Upper lobe of left lung (tissue), 6 donors: ENCODE data around the gene SERPINB6. TPM values are rescaled to one million over a fixed set of nuclear protein-coding genes. Genes with fewer than 3 reads are reported as not detected.
"Not testable (repeated sequence)": the region's sequence is repeated elsewhere in the genome, so short reads cannot be mapped to it uniquely, and the experiment has no call there.

Source experiments
- ATAC-seq, 2 donors: fragments of 200-7000 bp; cut with Tn5 transposase; one replicate each; pipeline ENCODE4 v1.9.1; 2022; ENCODE audit warnings: mild to moderate bottlenecking in 2 of 2, moderate library complexity in 2 of 2; ENCODE audit not compliant: low FRiP score in 2 of 2
- DNase-seq, 2 donors: peaks; one replicate each; pipeline ENCODE4 v3.0.0-alpha.2; 2019 to 2020
- H3K27ac ChIP-seq, 4 donors: fragments of 200-600 bp; sonication (generic); one replicate each; pipeline ENCODE4 v1.5.1; 2016 to 2019
- H3K27me3 ChIP-seq, 4 donors: fragments of 200-600 bp; sonication (generic); one replicate each; pipeline ENCODE4 v1.5.1; 2017 to 2019
- H3K36me3 ChIP-seq, 4 donors: fragments of 200-600 bp; sonication (generic); one replicate each; pipeline ENCODE4 v1.5.1; 2016 to 2019
- H3K4me1 ChIP-seq, 4 donors: fragments of 200-600 bp; sonication (generic); one replicate each; pipeline ENCODE4 v1.5.1; 2018 to 2019
- H3K4me3 ChIP-seq, 4 donors: fragments of 200-600 bp; sonication (generic); one replicate each; pipeline ENCODE4 v1.5.1; 2017 to 2019; ENCODE audit warnings: mild to moderate bottlenecking in 2 of 4, moderate library complexity in 1 of 4
- H3K9me3 ChIP-seq, 4 donors: fragments of 200-600 bp; sonication (generic); one replicate each; pipeline ENCODE4 v1.5.1; 2018 to 2019
- EP300 ChIP-seq, 4 donors: sonication (generic); formaldehyde crosslinking; IDR thresholded peaks; one replicate each; pipeline ENCODE4 v1.5.1; 2017; ENCODE audit warnings: antibody characterized with exemption in 4 of 4, control low read depth in 2 of 4
- POLR2A ChIP-seq, 4 donors: fragments of 450-650 bp; IDR thresholded peaks; one replicate each; pipeline ENCODE4 v1.5.1; 2016 to 2017; ENCODE audit warnings: antibody characterized with exemption in 4 of 4, mild to moderate bottlenecking in 2 of 4
- POLR2AphosphoS5 ChIP-seq, 2 donors: sonication (generic); formaldehyde crosslinking; IDR thresholded peaks; one replicate each; pipeline ENCODE4 v1.5.1; 2017; ENCODE audit warnings: antibody characterized with exemption in 2 of 2
- WGBS, 2 donors: methylation state at CpG; one replicate each; pipeline ENCODE4 v1.1.5; 2017 to 2018; 5-methylcytosine and 5-hydroxymethylcytosine counted together
- total RNA-seq, 6 donors: library from RNA; depleted of rRNA in 4 of 6; stranded (reverse); fragments of >200 nt in 4 of 6; gene quantifications; one replicate each; pipeline versions ENCODE4 v1.1.0 to v1.2.1, GENCODE V29; 2016 to 2021
- TF ChIP-seq, protein P1 (sequence below), 6 experiments: fragments of 450-650 bp in 4 of 6; fragments of 200-600 bp in 2 of 6; sonication (generic) in 2 of 6; IDR thresholded peaks; one replicate each; pipeline ENCODE4 v1.5.1; 2016 to 2019; ENCODE audit warnings: antibody characterized with exemption in 6 of 6
- donor health status: DM: no; HTN: no; CAD: no; lungs with moderate emphysema.
- donor health status: DM: no; HTN: yes; CAD: no; lungs with severe emphysema.

SERPINB6 gene
- total RNA-seq, 6 donors from 2014 or later = 133 to 181 (median 150) TPM

DNA sequence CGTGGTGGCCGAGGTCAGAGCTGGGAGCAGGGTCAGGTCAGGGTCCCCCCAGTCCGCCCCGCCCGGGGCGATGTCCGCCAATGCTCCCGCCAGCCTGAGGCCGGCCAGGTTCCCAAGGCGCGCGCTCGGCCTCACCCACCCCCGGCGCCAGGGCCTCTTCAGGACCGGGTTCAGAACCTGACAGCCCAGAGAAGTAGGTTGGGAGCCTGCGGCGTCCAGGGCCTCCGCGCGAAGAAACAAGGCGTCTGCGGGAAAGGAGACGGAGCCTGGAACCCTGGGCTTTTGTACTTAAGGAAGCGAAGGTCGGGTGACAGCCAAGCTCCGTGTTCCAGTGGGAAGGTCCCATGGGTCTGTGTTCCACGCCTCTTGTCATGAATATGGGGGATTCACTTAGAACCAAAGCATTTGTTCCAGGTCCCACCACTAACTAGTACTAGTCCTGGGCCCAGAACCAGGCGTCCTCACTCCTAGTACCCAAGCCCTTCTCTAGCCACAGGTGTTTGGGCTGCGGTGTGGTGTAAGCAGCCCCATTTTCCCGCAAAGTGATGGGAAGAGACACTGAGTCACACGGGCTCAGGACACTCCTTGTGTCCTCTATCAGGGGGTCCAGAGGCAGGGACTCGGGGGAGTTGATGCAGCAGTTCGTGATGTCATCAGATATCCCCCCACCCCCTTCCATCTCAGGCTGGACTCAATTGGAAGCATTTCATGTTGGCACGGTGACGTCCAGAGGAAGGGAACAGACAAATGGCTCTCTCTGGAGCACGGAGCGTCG lies 67.8 kb downstream of the SERPINB6 start:
- peak overlapping the region; percentile 84 to 98 (median 94) for H3K27ac ChIP-seq
- WGBS, 2 donors = 41% methylated on average over 15 of the region's 39 CpGs; no CpG with 5 or more reads in 1 of the 2 donors
- H3K9me3 ChIP-seq, DNase-seq, H3K27me3 ChIP-seq: not testable (repeated sequence)
- H3K36me3 ChIP-seq = peaks cover 0 to 14% (median 5%) of the 10 kb centered on the region in 4 donors
- H3K4me1 ChIP-seq = peaks cover 16 to 30% (median 27%) of the 10 kb centered on the region in 4 donors
- peak overlapping the region; percentile 73 to 89 (median 76) for H3K4me3 ChIP-seq
- TF ChIP-seq, protein P1, sequence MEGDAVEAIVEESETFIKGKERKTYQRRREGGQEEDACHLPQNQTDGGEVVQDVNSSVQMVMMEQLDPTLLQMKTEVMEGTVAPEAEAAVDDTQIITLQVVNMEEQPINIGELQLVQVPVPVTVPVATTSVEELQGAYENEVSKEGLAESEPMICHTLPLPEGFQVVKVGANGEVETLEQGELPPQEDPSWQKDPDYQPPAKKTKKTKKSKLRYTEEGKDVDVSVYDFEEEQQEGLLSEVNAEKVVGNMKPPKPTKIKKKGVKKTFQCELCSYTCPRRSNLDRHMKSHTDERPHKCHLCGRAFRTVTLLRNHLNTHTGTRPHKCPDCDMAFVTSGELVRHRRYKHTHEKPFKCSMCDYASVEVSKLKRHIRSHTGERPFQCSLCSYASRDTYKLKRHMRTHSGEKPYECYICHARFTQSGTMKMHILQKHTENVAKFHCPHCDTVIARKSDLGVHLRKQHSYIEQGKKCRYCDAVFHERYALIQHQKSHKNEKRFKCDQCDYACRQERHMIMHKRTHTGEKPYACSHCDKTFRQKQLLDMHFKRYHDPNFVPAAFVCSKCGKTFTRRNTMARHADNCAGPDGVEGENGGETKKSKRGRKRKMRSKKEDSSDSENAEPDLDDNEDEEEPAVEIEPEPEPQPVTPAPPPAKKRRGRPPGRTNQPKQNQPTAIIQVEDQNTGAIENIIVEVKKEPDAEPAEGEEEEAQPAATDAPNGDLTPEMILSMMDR (IDR thresholded peaks at IDR 0.05) = peak in 2 of 6 experiments; percentile 2 to 10
- peak; percentile 80 to 84 for ATAC-seq

DNA sequence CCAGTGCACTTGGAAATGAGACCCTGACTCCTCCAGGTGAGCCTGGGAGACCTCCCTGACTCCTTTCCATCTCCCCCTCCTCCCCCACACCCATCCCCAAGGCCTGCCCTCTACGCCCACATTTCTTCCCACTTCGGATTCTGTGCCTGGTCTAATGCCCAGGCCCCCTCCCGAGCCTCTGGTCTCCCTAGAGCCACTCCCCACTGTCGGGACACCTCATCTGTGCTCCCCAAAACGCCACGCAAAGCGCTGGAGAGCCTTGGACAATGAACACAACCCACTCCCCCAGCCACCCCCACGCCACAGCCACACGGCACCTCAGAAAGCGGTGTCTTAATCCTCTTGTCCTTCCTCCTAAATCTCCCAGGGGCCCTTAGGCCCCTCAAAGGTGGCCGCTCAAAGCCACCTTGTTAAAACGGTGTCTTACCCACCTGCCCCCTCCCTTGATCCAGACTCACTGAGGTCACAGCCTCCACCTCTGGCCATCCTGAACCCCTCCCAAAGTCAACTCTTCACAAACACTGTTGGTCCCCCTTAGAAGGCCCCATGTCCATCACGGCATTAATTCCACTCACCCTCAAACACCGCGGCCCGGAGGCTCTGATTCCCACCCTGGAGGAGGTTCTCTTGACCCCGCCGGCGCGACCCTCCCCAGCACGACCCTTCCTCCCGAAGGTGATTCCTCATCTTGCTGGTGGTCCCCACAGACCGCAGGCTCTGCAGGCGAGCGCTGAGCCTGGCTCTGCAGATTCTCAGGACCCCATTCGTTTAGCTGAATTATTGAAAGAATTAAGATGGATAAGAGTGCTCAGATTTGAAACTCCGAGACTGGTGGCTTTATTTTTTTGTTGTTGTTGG lies 69.5 kb downstream of the SERPINB6 start:
- DNase-seq = peak in 1 of 2 donors; percentile 56
- H3K36me3 ChIP-seq = peaks cover 0 to 22% (median 7%) of the 10 kb centered on the region in 4 donors
- not testable (repeated sequence) for H3K9me3 ChIP-seq, H3K27me3 ChIP-seq, ATAC-seq
- peaks cover 25 to 39% (median 33%) of the 10 kb centered on the region in 4 donors for H3K4me1 ChIP-seq
- H3K27ac ChIP-seq = peak overlapping the region; percentile 84 to 98 (median 94)
- WGBS, 2 donors = 43 to 44% methylated on average over 27 of the region's 27 CpGs
- H3K4me3 ChIP-seq = peak overlapping the region; percentile 73 to 89 (median 76)

DNA sequence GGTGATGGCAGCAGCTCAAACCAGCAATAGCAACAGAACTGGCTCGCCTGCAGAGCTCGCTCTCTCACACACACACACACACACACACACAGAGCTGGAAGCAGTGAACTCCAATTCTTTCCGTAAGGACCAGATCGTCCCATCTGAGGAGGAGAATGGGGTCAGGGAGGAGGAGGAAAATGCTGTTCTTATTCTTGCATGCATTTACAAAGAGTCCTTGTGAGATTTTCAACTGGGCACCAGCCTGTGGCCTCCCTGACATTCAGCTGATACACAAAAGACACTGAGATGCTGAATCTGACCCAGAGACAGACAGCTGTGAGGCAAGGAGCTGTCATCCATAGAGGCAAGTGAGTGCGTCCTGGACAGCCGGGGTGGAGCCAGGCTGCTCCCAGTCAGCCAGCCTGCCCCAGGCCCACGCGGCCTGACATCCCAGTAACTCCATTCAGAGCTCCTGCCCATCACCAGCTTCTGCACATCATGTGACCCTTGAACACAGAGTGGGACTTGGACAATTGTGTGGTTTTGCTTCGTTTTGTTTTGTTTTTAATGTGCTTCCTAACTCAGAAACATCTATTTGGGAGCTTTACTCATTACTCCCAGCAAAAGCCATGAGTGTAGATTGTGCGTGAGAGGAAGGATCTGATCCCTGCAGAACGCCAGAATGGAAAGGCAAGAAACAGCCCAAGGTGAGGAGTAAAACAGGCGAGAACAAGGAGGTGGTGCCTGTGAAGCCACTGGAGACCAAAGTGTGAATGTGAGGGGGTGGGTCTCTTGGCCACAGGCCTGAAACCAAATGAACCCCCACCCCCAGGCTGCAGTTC lies 70.3 kb downstream of the SERPINB6 start:
- H3K9me3 ChIP-seq = no peaks in the 10 kb centered on the region
- DNase-seq (no peak), ATAC-seq (no peak)
- peak overlapping the region in 3 of 4 donors; percentile 73 to 77 (median 74) for H3K4me3 ChIP-seq
- H3K27me3 ChIP-seq = peaks cover 0 to 3% (median 0%) of the 10 kb centered on the region in 4 donors
- TF ChIP-seq EP300 (IDR thresholded peaks at IDR 0.05) = no peak
- TF ChIP-seq, protein P1 (IDR thresholded peaks at IDR 0.05) = no peak
- no peak for TF ChIP-seq POLR2AphosphoS5 (IDR thresholded peaks at IDR 0.05)
- TF ChIP-seq POLR2A (IDR thresholded peaks at IDR 0.05) = no peak
- WGBS, 2 donors = 55 to 67% methylated on average over 11 to 12 of the region's 12 CpGs
- peak overlapping the region; percentile 84 to 98 (median 94) for H3K27ac ChIP-seq
- peaks cover 0 to 26% (median 9%) of the 10 kb centered on the region in 4 donors for H3K36me3 ChIP-seq
- peaks cover 25 to 39% (median 33%) of the 10 kb centered on the region in 4 donors for H3K4me1 ChIP-seq

DNA sequence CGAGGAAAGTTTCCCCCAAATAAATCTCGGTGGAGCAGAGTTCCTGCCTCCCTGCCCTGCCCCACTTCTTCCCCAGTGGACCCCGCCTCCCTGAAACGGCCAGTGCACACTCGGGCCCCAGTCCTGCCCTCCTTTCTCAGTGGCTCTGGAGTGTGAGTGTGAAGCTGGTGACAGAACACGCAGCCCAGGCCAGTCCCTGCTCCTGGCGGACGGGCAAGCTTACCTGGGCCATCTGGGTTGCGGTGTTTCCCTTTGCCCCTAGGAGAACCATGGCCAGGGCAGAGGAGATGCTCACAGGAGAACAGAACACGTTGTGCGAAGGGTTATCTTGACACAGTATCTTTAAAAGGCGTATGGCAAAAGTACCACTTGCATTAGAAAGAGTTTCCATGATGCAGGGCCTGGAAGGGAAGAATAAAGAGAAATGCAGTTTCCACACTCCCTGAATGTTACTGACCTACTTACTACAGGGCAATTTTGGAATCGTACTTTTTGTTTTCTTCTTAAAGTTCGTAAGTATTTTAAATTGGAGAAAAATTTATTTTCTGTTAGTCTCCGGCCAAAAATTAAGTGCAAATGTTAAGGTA lies 71.1 kb downstream of the SERPINB6 start:
- DNase-seq = no peak
- Histone ChIP-seq H3K4me1 (peaks cover 25 to 39% (median 33%) of the 10 kb centered on the region in 4 donors), H3K36me3 (peaks cover 2 to 33% (median 15%) of the 10 kb centered on the region in 4 donors), H3K27ac (peak overlapping the region in 3 of 4 donors; percentile 31 to 95 (median 93)), H3K4me3 (peak overlapping the region in 1 of 4 donors; percentile 74), H3K9me3 (no peaks in the 10 kb centered on the region), H3K27me3 (peaks cover 0 to 3% (median 0%) of the 10 kb centered on the region in 4 donors)
- TF ChIP-seq POLR2AphosphoS5 (IDR thresholded peaks at IDR 0.05) (no peak), POLR2A (IDR thresholded peaks at IDR 0.05) (no peak), EP300 (IDR thresholded peaks at IDR 0.05) (no peak)
- TF ChIP-seq, protein P1 (IDR thresholded peaks at IDR 0.05) = no peak
- no peak for ATAC-seq
- 52 to 70% methylated on average over 15 of the region's 15 CpGs for WGBS, 2 donors
